Stimulated activated CD8-positive, alpha-beta memory T cell treated with anti-CD3 and anti-CD28 coated beads, Interleukin-4, amount 100 ng/mL, for 1 hour (primary cell): ENCODE measurements around the gene ASZ1.
"Not testable (repeated sequence)": the region's sequence is repeated elsewhere in the genome, so short reads cannot be mapped to it uniquely, and the experiment has no call there.

Experiments used
- DNase-seq, 2 donors: peaks; one replicate each; pipeline ENCODE4 v3.0.0-alpha.2; 2020; ENCODE audit warnings: low read depth in 2 of 2, low spot score in 1 of 2

The ASZ1 gene, protein sequence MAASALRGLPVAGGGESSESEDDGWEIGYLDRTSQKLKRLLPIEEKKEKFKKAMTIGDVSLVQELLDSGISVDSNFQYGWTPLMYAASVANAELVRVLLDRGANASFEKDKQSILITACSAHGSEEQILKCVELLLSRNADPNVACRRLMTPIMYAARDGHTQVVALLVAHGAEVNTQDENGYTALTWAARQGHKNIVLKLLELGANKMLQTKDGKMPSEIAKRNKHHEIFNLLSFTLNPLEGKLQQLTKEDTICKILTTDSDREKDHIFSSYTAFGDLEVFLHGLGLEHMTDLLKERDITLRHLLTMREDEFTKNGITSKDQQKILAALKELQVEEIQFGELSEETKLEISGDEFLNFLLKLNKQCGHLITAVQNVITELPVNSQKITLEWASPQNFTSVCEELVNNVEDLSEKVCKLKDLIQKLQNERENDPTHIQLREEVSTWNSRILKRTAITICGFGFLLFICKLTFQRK

DNA sequence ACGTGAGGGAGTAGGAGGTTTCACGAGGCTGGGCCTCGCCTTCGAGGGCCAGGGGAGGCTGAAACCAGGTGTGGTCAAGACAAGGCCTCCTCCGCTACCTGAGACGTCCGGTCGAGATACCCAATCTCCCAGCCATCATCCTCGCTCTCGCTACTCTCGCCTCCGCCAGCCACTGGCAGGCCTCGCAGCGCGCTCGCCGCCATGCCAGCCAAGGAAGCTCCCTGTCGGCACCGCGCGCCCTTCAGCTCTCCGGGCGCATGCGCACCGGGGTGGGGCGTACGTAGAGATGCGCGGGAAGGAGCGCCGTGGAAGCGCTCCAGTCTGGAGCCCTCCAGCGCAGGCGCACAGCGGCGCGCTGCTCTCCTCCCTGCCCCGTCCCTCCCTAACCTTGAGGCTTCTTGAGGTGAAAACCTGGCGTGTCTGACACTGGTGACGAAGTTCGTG, at the start of gene ASZ1:
ASZ1 (minus strand) TSS at position 236 of the 444 bp plus-strand sequence; CDS start at position 203, 33 bp downstream.
- no peak for DNase-seq

DNA sequence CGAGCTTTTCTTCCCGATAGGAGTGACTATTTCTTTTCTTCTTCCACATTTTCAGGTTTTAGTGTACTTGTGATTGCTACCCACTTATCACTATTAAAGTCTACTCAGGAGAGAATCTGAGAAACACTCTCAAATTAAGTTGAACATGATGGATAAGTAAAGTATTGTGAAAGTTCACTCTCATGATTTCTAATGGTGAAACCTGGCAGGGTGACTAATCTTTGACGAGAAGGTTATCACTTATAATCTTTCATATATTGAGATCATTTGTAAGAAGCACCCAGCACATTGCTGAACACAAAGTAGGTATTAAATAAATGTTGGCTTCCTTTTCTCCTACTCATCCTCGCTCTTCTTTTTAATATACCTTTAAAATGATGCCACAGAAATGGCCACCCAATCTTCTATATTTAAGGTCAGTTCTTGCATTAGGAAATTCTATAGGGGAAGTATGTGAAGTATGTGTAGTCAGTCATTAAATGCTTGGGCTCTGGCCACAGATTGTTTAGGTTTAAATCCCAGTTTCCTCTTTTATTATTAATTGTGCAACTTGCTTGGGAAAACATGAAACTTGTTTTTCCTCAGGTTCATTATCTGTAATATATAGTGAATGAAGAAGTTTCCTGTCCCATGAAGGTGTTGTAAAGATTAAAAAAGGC, 49.4 kb upstream of the ASZ1 start:
- DNase-seq = no peak

DNA sequence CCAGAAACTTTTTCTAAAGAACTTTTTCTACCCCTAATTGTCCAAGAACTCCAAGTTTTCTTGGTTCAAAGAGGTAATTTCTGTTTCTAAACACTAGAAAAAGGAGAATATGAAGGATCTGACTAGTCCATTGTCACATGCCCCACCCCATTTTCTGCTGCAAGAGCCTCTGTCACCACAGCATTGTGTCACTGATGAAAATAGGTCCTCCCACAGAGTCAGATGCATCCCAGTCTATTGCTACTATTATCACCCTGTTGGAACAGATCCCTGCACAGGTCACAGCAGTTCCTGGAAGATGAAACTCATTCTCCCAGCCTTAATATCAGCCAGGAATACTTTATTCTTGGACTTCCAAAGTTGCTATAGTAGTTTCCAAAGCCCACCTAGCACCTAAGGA, 45.0 kb upstream of the ASZ1 start:
- DNase-seq = no peak

DNA sequence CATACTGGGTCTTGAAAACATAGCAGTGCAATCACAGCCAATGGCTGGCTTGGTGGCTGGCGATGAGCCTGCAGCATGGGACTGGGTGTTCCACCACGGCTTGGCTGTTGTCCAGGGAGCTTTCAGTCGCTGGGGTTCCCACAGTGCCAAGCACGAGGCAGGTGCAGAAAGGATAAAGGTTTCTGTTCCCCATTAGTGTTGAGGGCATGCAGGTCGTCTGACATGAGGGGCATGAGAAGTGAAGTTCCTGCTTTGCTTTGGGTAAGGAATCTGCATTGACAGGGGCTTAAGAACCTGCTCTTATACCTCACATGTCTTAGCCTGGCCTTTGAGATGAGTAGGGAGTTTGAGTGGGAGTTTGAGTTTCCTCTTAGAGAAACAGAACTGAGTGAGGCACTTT, 43.5 kb upstream of the ASZ1 start:
- DNase-seq = no peak

DNA sequence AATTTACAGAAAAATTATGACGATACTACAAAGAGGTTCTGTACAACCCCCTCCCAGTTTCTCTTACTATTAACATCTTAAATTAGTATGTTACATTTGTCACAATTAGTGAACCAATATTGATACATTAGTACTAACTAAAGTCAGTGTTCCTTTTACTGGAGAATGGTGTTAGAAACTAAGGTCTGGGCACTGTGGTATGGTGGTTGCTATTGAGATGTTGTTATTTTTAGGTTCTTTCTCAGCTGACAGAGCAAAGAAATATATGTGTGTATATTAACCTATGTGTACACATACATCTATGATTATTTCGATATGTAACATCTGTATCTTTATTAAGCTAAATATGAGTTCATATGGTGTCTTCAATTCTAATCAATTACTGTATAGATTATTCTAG, 40.9 kb upstream of the ASZ1 start:
- no peak for DNase-seq

DNA sequence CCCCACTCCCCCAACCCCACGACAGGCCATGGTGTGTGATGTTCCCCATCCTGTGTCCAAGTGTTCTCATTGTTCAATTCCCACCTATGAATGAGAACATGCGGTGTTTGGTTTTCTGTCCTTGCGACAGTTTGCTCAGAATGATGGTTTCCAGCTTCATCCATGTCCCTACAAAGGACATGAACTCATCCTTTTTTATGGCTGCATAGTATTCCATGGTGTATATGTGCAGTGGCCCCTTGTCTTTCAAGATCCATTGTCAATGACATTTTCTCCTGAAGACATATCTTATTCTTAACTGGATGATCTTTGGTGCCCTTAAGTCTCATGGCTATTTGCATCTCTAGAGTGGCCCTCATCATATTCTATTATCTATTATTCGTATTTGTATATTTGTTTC, 33.5 kb upstream of the ASZ1 start:
- not testable (repeated sequence) for DNase-seq

DNA sequence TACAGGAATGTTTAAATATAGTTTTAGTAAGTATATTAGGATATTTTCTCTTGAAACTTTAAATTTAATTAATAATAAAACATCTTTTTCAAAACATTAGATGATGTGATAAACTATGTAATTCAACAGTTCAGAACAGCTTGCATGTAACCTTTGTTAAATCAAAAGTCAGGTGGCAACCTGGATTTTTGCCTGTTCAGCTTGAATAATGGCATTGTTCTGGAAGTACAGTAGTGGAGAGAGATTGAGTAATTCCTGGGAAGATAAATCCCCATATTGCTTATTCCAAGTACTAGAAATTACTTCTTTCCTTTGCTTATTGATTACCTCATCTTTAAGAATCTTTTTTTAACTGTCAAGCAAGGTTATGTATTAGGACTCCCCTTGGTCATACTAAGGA, 32.4 kb upstream of the ASZ1 start:
- no peak for DNase-seq

DNA sequence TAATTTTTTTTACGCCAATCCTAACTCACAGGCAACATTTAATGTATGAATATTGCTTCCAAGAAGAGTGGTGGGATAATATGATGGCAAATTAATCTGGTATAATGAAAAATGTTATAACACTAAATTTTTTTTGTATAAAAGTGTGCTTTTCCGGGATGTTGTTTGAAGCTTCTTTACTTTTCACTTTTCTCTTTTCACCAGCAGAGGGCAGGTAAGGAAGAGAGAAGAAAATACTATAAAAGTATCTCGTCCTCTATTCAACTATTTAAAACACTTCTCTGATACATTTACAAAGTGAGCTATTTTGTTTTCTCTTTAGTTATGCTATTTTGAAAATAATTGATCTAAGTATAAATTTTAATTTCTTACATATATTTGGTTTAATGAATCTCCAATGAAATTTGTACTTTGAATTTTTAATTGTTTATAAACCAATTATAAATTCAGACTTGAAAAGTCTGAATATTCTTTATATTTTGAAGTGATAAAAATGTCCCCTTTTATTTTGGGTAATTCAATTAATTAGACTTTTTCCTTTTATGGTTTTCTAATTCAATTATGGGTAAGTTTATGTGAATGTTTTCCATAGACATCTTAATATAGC, 31.8 kb upstream of the ASZ1 start:
- no peak for DNase-seq

DNA sequence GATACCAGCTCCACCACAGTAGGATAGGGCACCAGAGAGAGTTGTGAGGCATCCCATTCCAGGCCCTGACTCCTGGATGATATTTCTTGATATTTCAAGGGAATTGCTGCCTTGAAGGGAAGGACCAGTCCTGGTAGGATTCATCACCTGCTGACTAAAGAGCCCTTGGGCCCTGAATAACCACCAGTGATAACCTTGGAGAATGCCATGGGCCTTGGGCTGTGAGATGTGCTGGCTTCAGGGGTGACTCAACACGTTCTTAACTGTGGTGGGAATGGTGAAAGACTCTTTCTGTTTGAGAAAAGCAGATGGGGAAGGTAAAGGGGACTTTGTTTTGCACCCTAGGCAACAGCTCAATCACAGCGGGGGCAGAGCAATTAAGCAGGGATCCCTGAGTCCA, 21.4 kb upstream of the ASZ1 start:
- no peak for DNase-seq

DNA sequence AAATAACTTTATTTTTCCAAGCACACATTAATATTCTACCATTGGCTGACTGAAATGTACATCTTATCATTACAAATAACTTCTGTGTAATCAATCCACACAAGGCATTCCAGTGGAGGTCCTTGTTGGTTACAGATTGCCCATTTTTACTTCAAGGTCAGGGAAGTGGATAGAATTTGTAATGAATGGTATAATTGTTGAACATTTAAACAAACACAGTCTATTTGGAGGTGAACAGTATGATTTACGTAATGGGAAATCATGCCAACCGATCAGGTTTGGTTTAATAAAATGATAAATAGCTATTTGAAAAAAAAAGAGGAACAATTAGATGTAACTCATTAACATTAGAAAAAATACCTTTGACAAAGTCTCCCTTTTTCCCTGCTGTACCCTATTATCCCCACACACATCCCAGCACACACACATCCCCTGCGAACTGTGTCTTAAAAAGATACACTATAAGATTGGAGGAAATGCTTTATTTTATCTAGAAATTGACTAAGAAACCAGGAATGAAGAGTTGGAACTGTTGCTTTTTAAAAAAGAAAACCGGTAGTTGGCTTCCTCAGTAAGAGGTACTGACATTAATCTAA, 19.0 kb upstream of the ASZ1 start:
- no peak for DNase-seq

DNA sequence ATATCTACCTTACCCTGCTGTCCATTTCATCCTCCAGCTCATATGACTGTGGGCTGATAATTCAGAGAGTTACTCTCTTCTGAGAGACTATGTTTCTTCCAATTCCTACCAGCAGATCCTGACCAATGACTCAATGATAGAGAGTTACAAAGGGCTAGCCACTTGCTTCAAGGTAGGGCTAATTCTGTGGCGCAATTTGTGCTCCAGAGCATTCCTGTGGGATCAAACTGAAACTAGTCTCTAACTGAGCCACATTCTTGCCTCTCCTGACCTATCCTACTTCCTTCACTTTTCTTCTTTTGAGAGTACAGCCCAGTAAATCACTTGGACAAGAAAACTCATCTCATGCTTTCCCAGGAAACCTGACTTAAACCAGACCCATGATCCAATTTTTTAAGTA, 17.9 kb upstream of the ASZ1 start:
- DNase-seq = no peak

DNA sequence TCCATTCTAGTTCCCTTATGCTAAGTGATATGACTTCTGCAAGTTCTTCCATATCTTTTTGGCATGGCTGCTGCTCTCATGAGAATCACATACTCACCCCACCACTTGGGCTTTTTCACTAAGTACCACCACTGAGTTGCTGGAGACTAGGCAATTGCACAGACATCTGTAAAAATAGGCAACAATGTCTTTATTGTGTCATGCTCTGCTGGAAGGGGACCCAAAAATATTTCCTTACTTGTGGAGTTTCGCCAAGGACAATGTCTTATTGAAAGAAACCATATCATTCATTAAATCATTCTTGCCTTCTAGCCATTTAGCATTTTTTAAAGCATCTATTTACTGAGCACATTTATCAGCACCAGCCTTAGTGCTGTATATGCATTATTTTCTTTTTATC, 17.4 kb upstream of the ASZ1 start:
- DNase-seq = no peak

DNA sequence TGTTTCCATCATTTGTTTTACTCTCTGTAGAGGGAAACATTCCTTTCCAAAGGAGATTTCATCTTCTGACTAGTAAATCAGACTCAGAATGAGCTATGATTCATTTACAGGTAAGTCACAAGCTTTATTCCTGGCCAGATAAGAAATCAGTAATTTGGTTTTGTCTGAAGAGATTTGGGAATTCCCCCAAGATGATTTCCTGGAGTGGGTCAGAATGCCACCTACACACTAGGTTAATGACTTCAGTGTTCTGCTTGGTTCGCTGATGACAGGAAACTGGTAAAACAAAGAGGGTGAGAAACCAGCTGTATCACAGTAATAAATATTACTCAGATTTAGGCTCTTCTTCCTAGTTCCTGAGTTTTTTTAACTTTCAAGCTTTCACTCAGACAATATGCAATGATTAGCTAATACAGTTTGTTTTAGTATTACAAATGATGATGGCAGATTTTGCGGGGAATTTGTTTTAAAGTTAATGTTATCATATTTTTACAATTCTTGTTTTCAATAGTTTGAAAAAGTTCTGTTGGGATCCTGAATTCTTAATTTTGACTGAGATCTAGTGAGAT, 8.3 kb upstream of the ASZ1 start:
- DNase-seq = no peak

DNA sequence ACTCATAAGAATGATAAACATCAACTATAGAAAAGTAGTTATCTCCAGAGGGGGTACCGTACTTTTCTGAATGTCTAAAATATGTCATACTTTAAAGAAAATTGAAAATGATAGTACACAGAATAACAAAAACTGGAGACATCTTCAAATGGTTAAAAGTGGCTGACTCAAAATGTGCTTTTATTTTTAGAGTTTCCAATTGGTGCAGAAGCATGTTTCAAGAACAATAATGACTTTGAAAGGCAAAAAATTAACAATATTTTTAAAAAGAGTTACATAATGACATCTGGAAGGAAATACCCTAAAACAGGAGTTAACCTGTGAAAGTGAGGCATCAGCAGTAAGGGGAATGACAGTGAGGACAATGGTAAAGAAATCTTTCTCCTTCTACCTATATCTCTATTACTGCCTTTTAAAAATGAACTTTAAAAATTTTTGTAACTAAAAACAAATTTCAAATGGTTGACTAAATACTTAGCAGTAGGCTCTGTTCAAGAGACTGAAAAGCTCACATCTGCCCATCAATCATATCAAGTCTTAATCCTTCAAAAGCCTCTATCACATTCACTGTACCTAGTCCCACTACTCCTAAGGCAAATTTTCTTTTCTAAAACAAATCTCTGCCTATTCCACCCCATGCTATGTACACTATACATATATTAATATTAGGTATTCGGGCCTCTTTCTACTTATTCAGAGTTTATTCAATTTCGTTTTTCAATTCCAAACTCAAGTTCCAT, 3.0 kb downstream of the ASZ1 start:
- no peak for DNase-seq

DNA sequence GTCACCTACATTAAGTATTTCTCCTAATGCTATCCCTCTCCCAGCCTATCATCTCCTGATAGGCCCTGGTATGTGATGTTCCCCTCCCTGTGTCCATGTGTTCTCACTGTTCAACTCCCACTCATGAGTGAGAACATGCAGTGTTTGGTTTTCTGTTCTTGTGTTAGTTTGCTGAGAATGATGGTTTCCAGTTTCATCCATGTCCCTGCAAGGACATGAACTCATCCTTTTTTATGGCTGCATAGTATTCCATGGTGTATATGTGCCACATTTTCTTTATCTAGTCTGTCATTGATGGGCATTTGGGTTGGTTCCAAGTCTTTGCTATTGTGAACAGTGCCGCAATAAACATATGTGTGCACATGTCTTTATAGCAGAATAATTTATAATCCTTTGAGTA, 12.7 kb downstream of the ASZ1 start:
- DNase-seq = not testable (repeated sequence)

DNA sequence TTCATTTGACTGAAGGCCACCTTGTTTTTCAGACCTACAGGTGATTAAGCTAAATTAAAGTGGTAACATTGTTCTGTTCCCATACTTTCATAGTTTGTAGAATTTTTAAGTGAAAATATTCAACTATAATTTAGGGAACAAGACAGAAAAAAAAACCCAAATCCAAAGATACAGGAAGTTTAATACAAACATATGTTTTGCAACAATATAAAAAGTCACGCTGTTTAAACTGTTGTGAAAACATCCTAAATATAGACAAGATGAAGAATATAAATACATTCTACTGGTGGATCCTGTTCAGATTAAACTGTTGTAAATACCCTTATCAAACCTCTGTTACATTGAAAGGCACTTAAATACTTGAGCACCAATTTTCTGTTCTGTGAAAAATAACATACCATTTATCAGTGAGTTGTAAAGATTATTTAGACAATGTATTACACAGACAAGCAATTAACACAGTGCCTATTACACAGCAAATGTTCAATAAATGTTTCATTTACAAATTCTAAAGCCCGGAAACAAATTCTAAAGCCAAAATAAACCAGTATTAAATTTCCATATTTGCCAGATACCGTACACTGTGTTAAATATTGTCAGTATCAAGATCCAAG, 14.2 kb downstream of the ASZ1 start:
- DNase-seq = no peak

DNA sequence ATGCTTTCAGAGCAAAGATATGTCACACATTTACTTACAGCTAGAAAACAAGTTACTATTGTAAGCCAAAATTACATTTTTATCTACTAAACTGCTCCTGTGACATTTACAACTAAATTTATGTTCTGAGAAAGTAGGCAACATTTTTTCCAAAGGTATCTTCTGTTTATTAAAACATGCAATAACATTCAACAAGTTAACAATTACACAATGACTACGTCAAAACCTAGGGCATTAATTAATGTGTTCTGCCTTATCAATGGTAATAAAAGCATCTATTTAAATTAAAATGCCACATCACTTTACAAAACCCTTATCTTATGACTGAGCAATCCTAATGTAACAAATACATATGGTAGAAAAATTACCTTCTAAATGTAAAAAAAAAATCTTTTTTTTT, 14.9 kb downstream of the ASZ1 start:
- DNase-seq = no peak

DNA sequence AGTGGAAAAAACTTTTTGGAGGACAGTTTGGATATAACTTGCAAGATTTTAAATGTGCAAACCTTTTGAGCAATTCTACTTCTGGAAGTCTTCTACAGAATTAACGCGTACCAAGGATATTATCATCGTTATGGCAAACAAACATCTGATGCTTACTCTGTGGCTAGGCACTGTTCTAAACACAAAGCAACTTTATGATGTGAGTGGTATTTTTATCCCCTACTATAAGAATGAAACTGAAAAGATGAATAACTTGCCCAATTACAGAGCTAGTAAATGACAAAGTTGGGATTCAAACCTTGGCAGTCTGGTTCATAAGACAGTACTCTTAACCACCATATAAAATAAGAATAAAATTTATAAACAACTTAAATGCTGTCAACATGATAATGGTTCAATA, 15.8 kb downstream of the ASZ1 start:
- no peak for DNase-seq

DNA sequence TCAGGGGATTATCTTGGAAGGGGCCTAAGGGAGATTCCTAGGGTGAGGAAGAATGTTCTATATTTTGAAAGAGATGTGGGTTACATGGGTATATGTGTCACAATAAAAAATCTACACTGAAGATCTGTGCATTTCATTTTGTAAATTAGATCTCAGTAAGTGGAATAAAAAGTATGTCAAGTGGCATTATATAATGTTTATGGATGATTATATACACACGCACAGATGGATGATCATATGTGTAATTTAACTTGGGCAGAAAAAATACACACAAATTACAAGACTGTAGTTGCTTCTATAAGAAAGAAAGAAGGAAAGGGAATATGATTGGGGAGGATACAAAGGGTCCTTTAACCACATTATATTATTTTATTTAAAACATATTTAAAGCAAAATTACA, 18.5 kb downstream of the ASZ1 start:
- DNase-seq = no peak

DNA sequence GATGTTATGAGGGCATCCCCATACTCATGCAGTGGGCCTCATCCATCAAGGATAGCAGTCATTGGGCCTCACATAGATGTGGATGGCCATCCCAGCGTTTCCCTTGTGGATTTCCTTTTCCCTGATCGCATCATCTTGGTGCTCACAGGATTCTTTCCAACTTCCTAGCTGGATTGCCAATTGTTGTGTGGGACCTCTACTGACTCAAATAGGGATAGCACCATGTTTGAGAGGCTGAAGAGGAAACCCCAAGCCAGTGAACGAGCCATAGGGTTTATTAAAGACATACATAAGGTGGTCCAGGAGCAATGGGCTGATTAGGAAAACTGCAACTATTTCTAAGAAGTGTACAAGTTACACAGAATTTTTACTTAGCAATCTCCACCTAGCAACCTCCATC, 21.8 kb downstream of the ASZ1 start:
- DNase-seq = no peak
